Measurements from ENCODE around the gene RC3H1. TPM values are rescaled to one million over a fixed set of nuclear protein-coding genes. Genes with fewer than 3 reads are reported as not detected.

RC3H1 gene
- total and polyA plus RNA-seq, 2 of the 13 experiments (the other 11 are each of a cell fraction or from before 2014, with no cell fraction given): 11.2 to 19.6 TPM

DNA sequence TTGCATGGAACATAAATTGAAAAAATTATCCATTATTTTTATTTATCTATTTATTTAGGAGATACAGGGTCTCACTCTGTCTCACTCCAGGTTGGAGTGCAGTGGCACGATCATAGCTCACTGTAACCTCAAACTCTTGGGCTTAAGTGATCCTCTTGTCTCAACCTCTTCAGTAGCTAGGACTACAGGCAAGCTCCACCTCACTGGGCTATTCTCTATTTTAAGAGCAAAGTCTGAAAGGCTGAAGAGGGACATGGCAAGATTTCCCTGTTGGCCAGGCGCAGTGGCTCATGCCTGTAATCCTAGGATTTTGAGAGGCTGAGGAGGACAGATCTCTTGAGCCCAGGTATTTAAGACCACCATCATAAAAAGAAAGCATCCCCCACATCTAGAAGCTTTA, 14.0 kb upstream of the RC3H1 start (continued):
- TF ChIP-seq, protein P1, sequence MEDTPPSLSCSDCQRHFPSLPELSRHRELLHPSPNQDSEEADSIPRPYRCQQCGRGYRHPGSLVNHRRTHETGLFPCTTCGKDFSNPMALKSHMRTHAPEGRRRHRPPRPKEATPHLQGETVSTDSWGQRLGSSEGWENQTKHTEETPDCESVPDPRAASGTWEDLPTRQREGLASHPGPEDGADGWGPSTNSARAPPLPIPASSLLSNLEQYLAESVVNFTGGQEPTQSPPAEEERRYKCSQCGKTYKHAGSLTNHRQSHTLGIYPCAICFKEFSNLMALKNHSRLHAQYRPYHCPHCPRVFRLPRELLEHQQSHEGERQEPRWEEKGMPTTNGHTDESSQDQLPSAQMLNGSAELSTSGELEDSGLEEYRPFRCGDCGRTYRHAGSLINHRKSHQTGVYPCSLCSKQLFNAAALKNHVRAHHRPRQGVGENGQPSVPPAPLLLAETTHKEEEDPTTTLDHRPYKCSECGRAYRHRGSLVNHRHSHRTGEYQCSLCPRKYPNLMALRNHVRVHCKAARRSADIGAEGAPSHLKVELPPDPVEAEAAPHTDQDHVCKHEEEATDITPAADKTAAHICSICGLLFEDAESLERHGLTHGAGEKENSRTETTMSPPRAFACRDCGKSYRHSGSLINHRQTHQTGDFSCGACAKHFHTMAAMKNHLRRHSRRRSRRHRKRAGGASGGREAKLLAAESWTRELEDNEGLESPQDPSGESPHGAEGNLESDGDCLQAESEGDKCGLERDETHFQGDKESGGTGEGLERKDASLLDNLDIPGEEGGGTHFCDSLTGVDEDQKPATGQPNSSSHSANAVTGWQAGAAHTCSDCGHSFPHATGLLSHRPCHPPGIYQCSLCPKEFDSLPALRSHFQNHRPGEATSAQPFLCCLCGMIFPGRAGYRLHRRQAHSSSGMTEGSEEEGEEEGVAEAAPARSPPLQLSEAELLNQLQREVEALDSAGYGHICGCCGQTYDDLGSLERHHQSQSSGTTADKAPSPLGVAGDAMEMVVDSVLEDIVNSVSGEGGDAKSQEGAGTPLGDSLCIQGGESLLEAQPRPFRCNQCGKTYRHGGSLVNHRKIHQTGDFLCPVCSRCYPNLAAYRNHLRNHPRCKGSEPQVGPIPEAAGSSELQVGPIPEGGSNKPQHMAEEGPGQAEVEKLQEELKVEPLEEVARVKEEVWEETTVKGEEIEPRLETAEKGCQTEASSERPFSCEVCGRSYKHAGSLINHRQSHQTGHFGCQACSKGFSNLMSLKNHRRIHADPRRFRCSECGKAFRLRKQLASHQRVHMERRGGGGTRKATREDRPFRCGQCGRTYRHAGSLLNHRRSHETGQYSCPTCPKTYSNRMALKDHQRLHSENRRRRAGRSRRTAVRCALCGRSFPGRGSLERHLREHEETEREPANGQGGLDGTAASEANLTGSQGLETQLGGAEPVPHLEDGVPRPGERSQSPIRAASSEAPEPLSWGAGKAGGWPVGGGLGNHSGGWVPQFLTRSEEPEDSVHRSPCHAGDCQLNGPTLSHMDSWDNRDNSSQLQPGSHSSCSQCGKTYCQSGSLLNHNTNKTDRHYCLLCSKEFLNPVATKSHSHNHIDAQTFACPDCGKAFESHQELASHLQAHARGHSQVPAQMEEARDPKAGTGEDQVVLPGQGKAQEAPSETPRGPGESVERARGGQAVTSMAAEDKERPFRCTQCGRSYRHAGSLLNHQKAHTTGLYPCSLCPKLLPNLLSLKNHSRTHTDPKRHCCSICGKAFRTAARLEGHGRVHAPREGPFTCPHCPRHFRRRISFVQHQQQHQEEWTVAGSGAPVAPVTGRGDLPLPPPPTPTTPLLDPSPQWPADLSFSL (CRISPR knock-in tag; IDR thresholded peaks at IDR 0.05): no peak

DNA sequence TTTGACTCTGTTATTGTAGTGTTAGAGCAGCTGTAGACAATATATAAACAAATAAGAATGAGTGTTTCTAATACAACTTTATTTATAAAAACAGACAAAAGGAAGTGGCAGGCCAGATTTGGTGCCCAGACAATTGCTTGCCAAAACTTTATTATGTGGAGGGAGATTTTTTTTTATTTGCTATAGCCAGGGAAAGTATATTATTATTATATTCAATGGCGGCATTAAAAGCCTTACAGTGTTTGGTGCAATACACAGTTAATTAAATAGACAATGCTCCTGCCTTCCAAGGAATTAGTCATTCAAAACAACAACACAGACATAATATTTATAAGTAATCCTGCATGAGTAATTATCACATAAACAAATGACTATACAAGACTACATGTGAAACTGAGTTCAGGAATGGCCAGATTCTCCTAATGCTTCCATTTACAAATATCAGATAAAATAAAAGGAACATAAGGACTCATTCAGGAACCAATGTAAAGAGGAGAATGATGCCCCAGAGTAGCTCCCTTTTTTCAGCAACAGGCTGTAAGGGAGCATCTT, 10.6 kb upstream of the RC3H1 start:
- no peaks in the 10 kb centered on the region for H3K9me3 ChIP-seq (ENCODE audit: low read length)
- no peaks in the 10 kb centered on the region for H4K20me1 ChIP-seq (ENCODE audit: insufficient read depth, low read length)
- no peaks in the 10 kb centered on the region; a peak in 1 of 5 replicates for H3K27me3 ChIP-seq (ENCODE audit: control insufficient read depth in 1 of 2, insufficient read depth in 2 of 2, low read length in 2 of 2)
- BruUV-seq (replicated peaks): no TSS peak
- intact Hi-C loops (cut with micrococcal nuclease; ENCODE audit: unreplicated experiment): no loop called here
- ChIA-PET CTCF (ENCODE audit: low intra/inter-chr PET ratio, low total read pairs) (no interaction called here), POLR2A (no interaction called here)
- no peak for TF ChIP-seq NFKBIZ (CRISPR knock-in tag; IDR thresholded peaks at IDR 0.05)
- no peak overlapping the region for H3K27ac ChIP-seq (ENCODE audit: extremely low read length, insufficient read depth, low read length)
- no peak overlapping the region for H3K4me3 ChIP-seq (replicated peaks in 1 of 3; ENCODE audit: insufficient read depth in 1 of 3, low read depth in 2 of 3, low read length in 3 of 3)
- no peaks in the 10 kb centered on the region for H3K36me3 ChIP-seq (replicated peaks in 1 of 2; ENCODE audit: control insufficient read depth in 1 of 2, insufficient read depth in 2 of 2, low read length in 2 of 2)
- no peak overlapping the region for H3K9ac ChIP-seq (ENCODE audit: insufficient read depth, low read depth, low read length)
- DNase-seq (ENCODE audit: low spot score) (no peak), FAIRE-seq (no peak), ATAC-seq (no peak)
- peaks cover 23% of the 10 kb centered on the region for H3K4me1 ChIP-seq (ENCODE audit: insufficient read depth, low read length)
- no peaks in the 10 kb centered on the region for H3K79me2 ChIP-seq (ENCODE audit: insufficient read depth, low read length)
- no peak overlapping the region for H2AFZ ChIP-seq (ENCODE audit: low read length)
- 94% methylated on average over 1 of the region's 1 CpG for WGBS (ENCODE audit: low lambda C conversion rate)
- in situ Hi-C loops (cut with HindIII; ENCODE audit: extremely low pct_ligation_motif_present, low pct_unique_long_range_greater_than_20kb): no loop called here
- no peak overlapping the region for H3K4me2 ChIP-seq (ENCODE audit: low read depth, low read length)

All from HepG2 (cell line).